AG04450 (cell line): ENCODE measurements around the gene GLIPR1. TPM values are rescaled to one million over a fixed set of nuclear protein-coding genes. Genes with fewer than 3 reads are reported as not detected.
"Not testable (repeated sequence)": the region's sequence is repeated elsewhere in the genome, so short reads cannot be mapped to it uniquely, and the experiment has no call there.

Experiments used
- CTCF ChIA-PET: fragments of 300-600, 350-600 bp; formaldehyde crosslinking; extraction: SDS; loops from one replicate; lab custom pipeline; 2022; ENCODE audit warnings: antibody characterized with exemption, inconsistent platforms; lab: Charles Lee
- POLR2A ChIA-PET: fragments of 350-600 bp; formaldehyde crosslinking; extraction: SDS; loops from one replicate; lab custom pipeline; 2021; ENCODE audit warnings: antibody characterized with exemption, inconsistent platforms; lab: Yijun Ruan, JAX
- DNase-seq: peaks from one replicate; pipeline ENCODE4 v3.0.0-alpha.2; 2011; ENCODE audit warnings: low read depth, low spot score
- H3K27ac ChIP-seq: one replicate; pipeline ENCODE4 v1.5.1; 2012; ENCODE audit warnings: low read depth, low read length, control low read depth
- H3K27me3 ChIP-seq: one replicate; pipeline ENCODE4 v1.6.0; 2012; ENCODE audit warnings: low read length; ENCODE audit not compliant: control insufficient read depth, insufficient read depth
- H3K4me3 ChIP-seq: 2 replicates; pipeline ENCODE4 v1.5.1; 2011; ENCODE audit warnings: mild to moderate bottlenecking, low read depth, low read length, control low read depth
- H3K9me3 ChIP-seq: 2 replicates; pipeline ENCODE4 v1.5.1; 2012; ENCODE audit warnings: low read length; ENCODE audit not compliant: control insufficient read depth, insufficient read depth
- polyA plus RNA-seq: library from polyadenylated mRNA; depleted of rRNA; stranded (reverse); fragments of >200 nt; gene quantifications from 2 replicates; pipeline ENCODE4 v1.2.3, GENCODE V29; 2011
- TF ChIP-seq, protein P1 (sequence below): IDR thresholded peaks from 2 replicates; pipeline ENCODE4 v1.5.1; 2011; ENCODE audit warnings: low read depth, low read length, control low read depth, inconsistent platforms

Gene GLIPR1
- polyA plus RNA-seq, 1 experiment: 335 TPM

DNA sequence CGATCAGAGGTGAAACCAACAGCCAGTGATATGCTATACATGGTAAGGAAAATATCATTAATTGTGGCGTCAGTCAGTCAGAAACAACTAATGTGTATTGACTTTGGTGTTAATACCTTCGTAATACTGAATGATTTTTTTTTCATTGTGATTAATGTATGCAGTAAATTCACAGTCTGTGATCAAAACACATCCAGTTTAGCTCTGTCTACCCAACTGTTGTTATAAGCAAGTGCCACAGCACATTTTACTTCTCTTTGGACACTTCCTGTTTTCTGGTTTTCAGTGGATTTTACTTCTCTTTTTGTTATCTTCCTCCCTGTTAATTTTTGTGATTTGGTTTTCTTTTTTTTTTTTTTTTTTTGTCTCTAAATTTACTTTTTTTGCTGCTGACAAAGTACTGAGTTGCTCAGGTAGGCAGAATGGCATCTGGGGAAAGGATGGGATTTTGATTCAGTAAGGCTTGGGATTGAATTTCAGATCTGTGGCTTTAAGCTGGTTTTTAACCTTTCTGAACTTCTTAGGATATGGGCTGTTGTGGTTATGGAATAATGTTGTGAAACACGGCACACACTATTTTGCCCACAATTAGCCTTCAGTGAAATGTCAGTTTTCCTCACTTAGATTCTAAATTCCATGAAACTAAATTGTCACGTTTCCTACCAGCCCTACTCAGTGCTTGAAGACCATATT, 604 bp downstream of the GLIPR1 start:
- ChIA-PET CTCF (interaction anchor here (0.6 to 1.2 kb wide), 2 partner anchors 90 kb away, joined by 3 to 4 read pairs; no protein-coding TSS in a partner anchor), POLR2A (interaction anchor here (0.6 to 1.8 kb wide), 8 partner anchors 8 to 551 kb away, joined by 3 to 14 read pairs (median 4); partner anchors contain the start of genes GLIPR1L1, GLIPR1L2, KRR1 and PHLDA1)
- DNase-seq: no peak

DNA sequence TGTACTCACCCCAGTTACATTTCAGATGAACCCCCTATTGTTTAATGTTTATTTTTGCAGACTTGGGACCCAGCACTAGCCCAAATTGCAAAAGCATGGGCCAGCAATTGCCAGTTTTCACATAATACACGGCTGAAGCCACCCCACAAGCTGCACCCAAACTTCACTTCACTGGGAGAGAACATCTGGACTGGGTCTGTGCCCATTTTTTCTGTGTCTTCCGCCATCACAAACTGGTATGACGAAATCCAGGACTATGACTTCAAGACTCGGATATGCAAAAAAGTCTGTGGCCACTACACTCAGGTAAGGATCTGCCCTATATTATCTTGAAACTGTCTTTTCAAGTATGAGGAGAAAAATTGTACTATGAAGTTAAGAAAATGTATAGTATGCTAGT, 1.2 kb downstream of the GLIPR1 start:
- Histone ChIP-seq H3K27me3 (no peaks in the 10 kb centered on the region), H3K4me3 (peak overlapping the region; percentile 73), H3K9me3 (no peaks in the 10 kb centered on the region), H3K27ac (no peak overlapping the region)
- DNase-seq: no peak
- TF ChIP-seq, protein P1, sequence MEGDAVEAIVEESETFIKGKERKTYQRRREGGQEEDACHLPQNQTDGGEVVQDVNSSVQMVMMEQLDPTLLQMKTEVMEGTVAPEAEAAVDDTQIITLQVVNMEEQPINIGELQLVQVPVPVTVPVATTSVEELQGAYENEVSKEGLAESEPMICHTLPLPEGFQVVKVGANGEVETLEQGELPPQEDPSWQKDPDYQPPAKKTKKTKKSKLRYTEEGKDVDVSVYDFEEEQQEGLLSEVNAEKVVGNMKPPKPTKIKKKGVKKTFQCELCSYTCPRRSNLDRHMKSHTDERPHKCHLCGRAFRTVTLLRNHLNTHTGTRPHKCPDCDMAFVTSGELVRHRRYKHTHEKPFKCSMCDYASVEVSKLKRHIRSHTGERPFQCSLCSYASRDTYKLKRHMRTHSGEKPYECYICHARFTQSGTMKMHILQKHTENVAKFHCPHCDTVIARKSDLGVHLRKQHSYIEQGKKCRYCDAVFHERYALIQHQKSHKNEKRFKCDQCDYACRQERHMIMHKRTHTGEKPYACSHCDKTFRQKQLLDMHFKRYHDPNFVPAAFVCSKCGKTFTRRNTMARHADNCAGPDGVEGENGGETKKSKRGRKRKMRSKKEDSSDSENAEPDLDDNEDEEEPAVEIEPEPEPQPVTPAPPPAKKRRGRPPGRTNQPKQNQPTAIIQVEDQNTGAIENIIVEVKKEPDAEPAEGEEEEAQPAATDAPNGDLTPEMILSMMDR: no peak
- POLR2A ChIA-PET: interaction anchor here (1.8 kb wide), 1 partner anchor 91 kb away, joined by 14 read pairs; the partner anchor contains the start of gene GLIPR1L2
- CTCF ChIA-PET: interaction anchor here (1.2 kb wide), 1 partner anchor 90 kb away, joined by 4 read pairs; no protein-coding TSS in a partner anchor

More for the DNA sequence above, 604 bp downstream of the GLIPR1 start:
- Histone ChIP-seq H3K4me3 (peak overlapping the region; percentile 73), H3K9me3 (no peaks in the 10 kb centered on the region), H3K27me3 (no peaks in the 10 kb centered on the region), H3K27ac (peak overlapping the region; percentile 89)
- TF ChIP-seq, protein P1: no peak

DNA sequence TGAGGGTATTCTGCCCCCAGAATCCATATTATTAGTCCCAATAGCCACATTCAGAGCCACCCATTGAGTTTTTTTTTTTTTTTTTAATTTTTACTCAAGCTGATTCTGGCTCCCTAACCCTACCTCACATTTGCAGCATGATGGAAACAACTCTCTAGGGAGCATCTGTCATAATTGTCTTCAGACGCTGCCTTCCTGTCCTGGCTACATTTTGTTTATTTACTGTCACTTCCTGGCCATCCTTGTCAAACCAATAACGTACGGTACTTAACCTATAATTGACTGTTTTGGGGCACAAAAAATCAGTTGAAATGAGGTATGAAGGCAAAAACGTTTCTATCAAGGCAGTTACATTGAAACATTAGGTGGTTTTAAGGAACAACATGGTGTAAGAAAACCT, 2.1 kb downstream of the GLIPR1 start:
- TF ChIP-seq, protein P1: no peak
- Histone ChIP-seq H3K9me3 (no peaks in the 10 kb centered on the region), H3K27ac (no peak overlapping the region), H3K4me3 (peak overlapping the region; percentile 73), H3K27me3 (no peaks in the 10 kb centered on the region)
- ChIA-PET POLR2A (interaction anchor here (0.6 kb wide), 1 partner anchor 104 kb away, joined by 3 read pairs; no protein-coding TSS in a partner anchor), CTCF (interaction anchor here (1.0 to 4.6 kb wide), 5 partner anchors 22 to 554 kb away, joined by 3 to 47 read pairs (median 6); partner anchors contain the start of genes GLIPR1L1 and GLIPR1L2)
- no peak for DNase-seq

DNA sequence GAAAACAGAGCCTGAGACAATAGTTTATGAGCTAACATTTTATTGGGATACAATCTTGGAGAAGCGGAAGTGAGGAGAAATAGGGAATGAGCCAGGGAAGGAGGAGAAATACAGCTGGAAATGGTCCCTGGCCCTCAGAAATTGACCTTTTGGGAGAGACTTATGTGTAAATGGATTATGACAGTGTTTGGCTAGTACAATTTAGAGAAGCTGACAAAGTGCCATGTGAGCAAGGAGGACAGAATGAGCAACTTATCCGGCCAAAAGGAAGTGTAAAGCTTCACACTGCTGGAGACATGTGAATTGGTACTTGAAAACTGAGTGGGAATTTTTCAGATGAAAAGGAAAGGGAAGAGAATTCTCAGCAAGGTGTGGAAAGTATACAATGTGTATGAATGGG, 2.9 kb downstream of the GLIPR1 start:
- POLR2A ChIA-PET: no interaction called here
- peak overlapping the region; percentile 73 for H3K4me3 ChIP-seq

DNA sequence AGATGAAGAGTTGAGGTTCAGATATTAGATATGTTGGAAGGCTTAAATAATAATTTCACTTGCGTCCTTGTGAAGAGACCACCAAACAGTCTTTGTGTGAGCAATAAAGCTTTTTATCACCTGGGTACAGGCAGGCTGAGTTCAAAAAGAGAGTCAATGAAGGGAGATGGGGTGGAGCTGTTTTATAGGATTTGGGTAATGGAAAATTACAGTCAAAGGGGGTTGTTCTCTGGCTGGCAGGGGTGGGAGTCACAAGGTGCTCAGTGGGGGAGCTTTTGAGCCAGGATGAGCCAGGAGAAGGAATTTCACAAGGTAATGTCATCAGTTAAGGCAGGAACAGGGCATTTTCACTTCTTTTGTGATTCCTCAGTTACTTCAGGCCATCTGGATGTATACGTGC, 3.9 kb downstream of the GLIPR1 start:
- CTCF ChIA-PET: interaction anchor here (0.7 to 4.6 kb wide), 21 partner anchors 7 to 851 kb away, joined by 3 to 47 read pairs (median 4); partner anchors contain the start of genes GLIPR1L1, GLIPR1L2 and PHLDA1
- not testable (repeated sequence) for H3K4me3 ChIP-seq, DNase-seq, H3K9me3 ChIP-seq, H3K27me3 ChIP-seq, H3K27ac ChIP-seq
- POLR2A ChIA-PET: interaction anchor here (0.7 kb wide), 1 partner anchor 93 kb away, joined by 3 read pairs; the partner anchor contains the start of gene GLIPR1L2

More for the DNA sequence above, 2.9 kb downstream of the GLIPR1 start:
- TF ChIP-seq, protein P1: no peak
- Histone ChIP-seq H3K27me3 (no peaks in the 10 kb centered on the region), H3K9me3 (no peaks in the 10 kb centered on the region), H3K27ac (no peak overlapping the region)
- no peak for DNase-seq
- CTCF ChIA-PET: interaction anchor here (1.0 to 4.6 kb wide), 8 partner anchors 13 to 794 kb away, joined by 3 to 47 read pairs (median 6); partner anchors contain the start of genes GLIPR1L1 and GLIPR1L2
